Activated CD4-positive, alpha-beta T cell treated with anti-CD3 and anti-CD28 coated beads, Interleukin-2, amount 10 ng/mL, durations not matched to agents 7 days and 5 days (primary cell): Measurements from ENCODE around the gene AQP1. TPM values are rescaled to one million over a fixed set of nuclear protein-coding genes. Genes with fewer than 3 reads are reported as not detected.
A peak's percentile ranks its signal among the peaks of the same experiment; 100 is the strongest.

Experiments used
- CTCF ChIA-PET: fragments of 350-600 bp; sonication (Branson Sonifier 250); formaldehyde crosslinking; loops from one replicate; lab custom pipeline; 2021; ENCODE audit warnings: antibody characterized with exemption; lab: Charles Lee
- POLR2A ChIA-PET: fragments of 350-600 bp; sonication (Branson Sonifier 250); formaldehyde crosslinking; loops from one replicate; lab custom pipeline; 2021; ENCODE audit warnings: antibody characterized with exemption; lab: Charles Lee
- DNase-seq: peaks from one replicate; pipeline ENCODE4 v3.0.0-alpha.2; 2020
- H3K27ac Mint-ChIP-seq: one replicate; pipeline ENCODE4 v1.8.0; 2021; ENCODE audit warnings: mild to moderate bottlenecking, moderate library complexity, mixed read lengths
- H3K27me3 Mint-ChIP-seq: one replicate; pipeline ENCODE4 v1.8.0; 2021; ENCODE audit warnings: mixed read lengths
- H3K36me3 Mint-ChIP-seq: one replicate; pipeline ENCODE4 v1.8.0; 2021; ENCODE audit warnings: low read depth, mixed read lengths
- H3K4me1 Mint-ChIP-seq: one replicate; pipeline ENCODE4 v1.8.0; 2021; ENCODE audit warnings: mixed read lengths
- H3K4me3 Mint-ChIP-seq: one replicate; pipeline ENCODE4 v1.8.0; 2021; ENCODE audit warnings: mild to moderate bottlenecking, moderate library complexity, mixed read lengths
- H3K9me3 Mint-ChIP-seq: one replicate; pipeline ENCODE4 v1.8.0; 2021; ENCODE audit warnings: mixed read lengths
- total RNA-seq, 2 experiments: library from RNA; stranded (reverse); gene quantifications; one replicate each; pipeline ENCODE4 v1.2.3, GENCODE V29; 2021

Gene AQP1
- total RNA-seq, 2 experiments from 2014 or later: 0.12 to 0.21 TPM

DNA sequence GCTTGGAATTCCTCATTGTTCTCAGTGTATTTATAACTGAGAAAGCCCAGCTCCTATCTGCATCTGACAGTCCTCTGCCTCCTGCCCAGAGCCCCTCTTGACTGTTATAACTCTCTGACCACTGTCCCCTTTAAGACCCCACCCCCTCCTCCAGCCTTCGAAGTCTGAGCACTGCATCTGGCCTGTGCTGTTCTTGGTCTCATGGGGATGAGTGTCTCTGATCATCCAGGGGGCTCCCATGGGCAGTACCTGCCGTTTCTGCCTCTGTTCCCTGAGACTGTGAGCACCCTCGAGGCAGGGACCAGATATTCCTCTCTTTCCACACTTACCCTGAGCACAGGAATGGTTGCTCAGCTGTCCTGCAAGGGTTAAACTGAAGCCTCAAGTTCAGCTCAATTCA, 59.8 kb downstream of the AQP1 start:
- DNase-seq: no peak
- no peaks in the 10 kb centered on the region for H3K36me3 Mint-ChIP-seq
- peaks cover 6% of the 10 kb centered on the region for H3K4me1 Mint-ChIP-seq
- H3K27ac Mint-ChIP-seq: no peak overlapping the region
- no peak overlapping the region for H3K4me3 Mint-ChIP-seq
- POLR2A ChIA-PET: no interaction called here
- no peaks in the 10 kb centered on the region for H3K9me3 Mint-ChIP-seq
- peaks cover 16% of the 10 kb centered on the region for H3K27me3 Mint-ChIP-seq
- CTCF ChIA-PET: interaction anchor here (1.4 to 2.4 kb wide), 2 partner anchors 11 to 13 kb away, joined by 3 to 13 read pairs; no protein-coding TSS in a partner anchor

DNA sequence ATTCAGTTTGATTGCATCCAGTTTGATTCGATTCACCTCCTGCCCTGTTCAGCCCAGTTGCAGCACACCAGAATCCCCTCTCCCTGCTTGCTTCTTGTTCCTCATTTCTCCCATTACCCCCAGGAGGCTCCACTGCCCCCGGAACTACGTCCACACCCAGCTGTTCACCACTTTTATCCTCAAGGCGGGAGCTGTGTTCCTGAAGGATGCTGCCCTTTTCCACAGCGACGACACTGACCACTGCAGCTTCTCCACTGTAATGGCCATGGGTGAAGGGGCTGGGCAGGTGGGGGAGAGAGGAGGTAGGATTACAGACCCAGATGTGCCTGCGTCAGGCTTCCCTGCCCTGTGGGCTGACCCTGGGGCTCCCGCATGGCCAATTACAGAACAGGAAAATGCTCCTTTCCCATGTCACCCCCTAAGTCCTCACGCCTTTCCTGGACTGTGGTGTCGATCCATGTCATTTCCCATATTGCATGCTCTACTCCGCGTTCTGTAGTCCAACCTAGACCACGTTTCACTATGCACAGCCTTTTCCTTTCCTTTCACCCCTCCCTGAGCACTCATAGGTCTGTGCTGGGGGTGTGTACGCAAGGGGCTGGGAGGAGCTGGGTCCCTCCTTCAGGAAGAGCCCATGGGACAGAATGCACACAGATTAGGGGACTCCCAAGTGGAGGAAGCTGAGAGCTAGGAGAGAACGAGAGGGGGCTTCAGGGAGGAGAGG, 60.3 kb downstream of the AQP1 start:
- Mint-ChIP-seq H3K9me3 (no peaks in the 10 kb centered on the region), H3K27ac (no peak overlapping the region), H3K27me3 (peaks cover 16% of the 10 kb centered on the region), H3K4me1 (peaks cover 6% of the 10 kb centered on the region), H3K4me3 (no peak overlapping the region), H3K36me3 (no peaks in the 10 kb centered on the region)
- DNase-seq: no peak
- ChIA-PET POLR2A (no interaction called here), CTCF (interaction anchor here (2.4 kb wide), 1 partner anchor 12 kb away, joined by 13 read pairs; no protein-coding TSS in a partner anchor)

DNA sequence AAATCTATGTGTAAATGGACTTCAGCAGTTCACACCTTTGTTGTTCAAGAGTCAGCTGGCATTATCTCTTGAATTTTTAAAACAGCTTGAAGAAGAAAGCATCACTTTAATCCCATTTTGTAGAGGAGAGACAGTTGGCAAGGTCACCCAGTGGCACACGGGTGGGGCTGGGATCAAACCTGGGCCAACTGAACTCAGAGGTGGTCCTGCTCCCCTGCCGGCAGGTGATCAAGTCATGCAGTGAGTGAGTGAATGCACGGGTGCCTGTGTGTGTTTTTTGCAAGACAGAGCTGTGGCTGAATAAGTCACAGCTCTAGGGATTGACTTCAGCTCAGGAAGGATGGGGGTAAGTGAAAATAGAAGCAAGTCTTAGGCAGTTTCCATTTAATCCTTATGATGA, 61.6 kb downstream of the AQP1 start:
- Mint-ChIP-seq H3K36me3 (no peaks in the 10 kb centered on the region), H3K27me3 (peaks cover 22% of the 10 kb centered on the region), H3K9me3 (no peaks in the 10 kb centered on the region), H3K4me3 (no peak overlapping the region), H3K4me1 (peaks cover 6% of the 10 kb centered on the region), H3K27ac (no peak overlapping the region)
- CTCF ChIA-PET: interaction anchor here (0.9 to 3.3 kb wide), 5 partner anchors 11 to 201 kb away, joined by 3 to 19 read pairs (median 4); no protein-coding TSS in a partner anchor
- no peak for DNase-seq
- POLR2A ChIA-PET: interaction anchor here (0.6 kb wide), 1 partner anchor 39 kb away, joined by 5 read pairs; no protein-coding TSS in a partner anchor

DNA sequence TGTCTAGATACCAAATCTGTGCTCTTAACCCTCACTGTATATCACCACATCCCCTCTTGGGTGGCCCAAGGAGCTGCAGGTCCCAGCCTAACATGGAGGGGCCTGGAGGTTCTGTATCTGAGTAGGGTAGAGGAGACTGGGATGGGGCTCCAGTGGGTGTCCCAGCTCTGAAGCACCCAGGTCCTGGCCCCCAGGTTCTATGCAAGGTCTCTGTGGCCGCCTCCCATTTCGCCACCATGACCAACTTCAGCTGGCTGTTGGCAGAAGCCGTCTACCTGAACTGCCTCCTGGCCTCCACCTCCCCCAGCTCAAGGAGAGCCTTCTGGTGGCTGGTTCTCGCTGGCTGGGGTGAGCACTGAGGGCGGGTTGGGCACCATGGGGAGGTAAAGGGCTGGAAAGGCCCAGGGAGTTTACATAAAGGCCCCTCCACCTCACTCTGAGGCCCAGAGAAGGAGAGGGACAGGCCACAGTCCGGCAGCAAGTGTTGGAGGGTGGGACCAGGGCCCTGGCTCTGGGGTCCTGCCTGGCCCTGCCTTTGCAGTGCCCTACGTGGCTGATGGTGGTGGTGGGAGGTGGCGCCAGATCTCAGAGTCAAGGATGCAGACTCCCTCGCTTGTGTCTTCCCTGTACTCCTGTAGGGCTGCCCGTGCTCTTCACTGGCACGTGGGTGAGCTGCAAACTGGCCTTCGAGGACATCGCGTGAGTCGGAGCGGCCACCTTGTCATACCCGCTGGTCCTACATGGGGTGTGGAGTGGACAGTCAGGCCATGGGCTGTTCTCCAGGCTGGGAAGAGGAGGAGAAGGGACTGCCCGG, 62.3 kb downstream of the AQP1 start:
- Mint-ChIP-seq H3K27ac (no peak overlapping the region), H3K27me3 (peaks cover 22% of the 10 kb centered on the region), H3K4me3 (no peak overlapping the region), H3K9me3 (no peaks in the 10 kb centered on the region), H3K36me3 (no peaks in the 10 kb centered on the region), H3K4me1 (peaks cover 6% of the 10 kb centered on the region)
- CTCF ChIA-PET: interaction anchor here (0.9 to 3.3 kb wide), 7 partner anchors 10 to 201 kb away, joined by 3 to 19 read pairs (median 4); no protein-coding TSS in a partner anchor
- DNase-seq: no peak
- POLR2A ChIA-PET: no interaction called here

DNA sequence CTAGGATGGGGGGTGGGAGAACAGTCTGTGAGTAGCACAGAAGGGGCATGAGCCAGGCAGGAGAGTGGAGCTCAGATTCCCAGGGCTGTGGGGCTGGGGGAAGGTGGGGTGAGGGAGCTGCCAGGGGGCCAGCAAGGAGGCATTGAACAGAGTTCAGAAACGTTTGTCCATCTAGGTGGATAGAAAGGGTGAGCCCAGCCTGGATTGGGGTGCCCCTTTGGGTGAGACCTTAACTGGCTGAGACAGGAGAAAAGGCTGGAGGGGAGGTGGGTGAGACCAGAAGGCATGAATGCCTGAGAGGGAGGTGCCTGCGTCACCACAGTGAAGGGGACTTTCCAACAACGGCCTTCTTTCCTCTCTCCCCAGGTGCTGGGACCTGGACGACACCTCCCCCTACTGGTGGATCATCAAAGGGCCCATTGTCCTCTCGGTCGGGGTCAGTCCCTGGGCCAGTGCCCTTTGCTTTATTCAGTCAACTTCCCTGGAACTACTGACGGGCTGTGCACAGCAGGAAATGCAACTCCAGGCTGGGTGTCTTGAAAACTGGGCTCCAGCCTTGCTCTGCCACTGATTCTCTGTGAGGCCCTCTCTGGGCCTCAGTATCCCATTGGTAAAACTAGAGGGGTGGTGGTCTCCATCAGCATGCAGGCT, 63.1 kb downstream of the AQP1 start:
- ChIA-PET CTCF (interaction anchor here (1.0 to 3.3 kb wide), 5 partner anchors 10 to 173 kb away, joined by 3 to 19 read pairs (median 7); no protein-coding TSS in a partner anchor), POLR2A (no interaction called here)
- no peak overlapping the region for H3K27ac Mint-ChIP-seq
- peaks cover 6% of the 10 kb centered on the region for H3K4me1 Mint-ChIP-seq
- no peaks in the 10 kb centered on the region for H3K9me3 Mint-ChIP-seq
- peak; percentile 41 for DNase-seq
- peaks cover 22% of the 10 kb centered on the region for H3K27me3 Mint-ChIP-seq
- no peak overlapping the region for H3K4me3 Mint-ChIP-seq
- H3K36me3 Mint-ChIP-seq: no peaks in the 10 kb centered on the region

Other genes starting within 250 kb of the AQP1 start
- gene CRHR2, start 229.4 kb upstream of the AQP1 start, total RNA-seq: not detected
- 1 to 10 TPM; 1.3 to 2.5 TPM for gene INMT, start 159.7 kb upstream of the AQP1 start, total RNA-seq
- 1 to 10 TPM; 1.3 to 1.8 TPM for gene MINDY4, start 140.4 kb upstream of the AQP1 start, total RNA-seq
- not detected for gene GHRHR, start 52.1 kb downstream of the AQP1 start, total RNA-seq
- not detected for gene ADCYAP1R1, start 140.5 kb downstream of the AQP1 start, total RNA-seq